Esophagus (tissue), 2 donors: ENCODE measurements around the gene CD300C. TPM values are rescaled to one million over a fixed set of nuclear protein-coding genes. Genes with fewer than 3 reads are reported as not detected.
"Not testable (repeated sequence)": the region's sequence is repeated elsewhere in the genome, so short reads cannot be mapped to it uniquely, and the experiment has no call there.

Experiments used
- H3K27ac ChIP-seq, 2 donors: one replicate each; pipeline ENCODE4 v1.5.1; 2013; ENCODE audit warnings: low read depth in 2 of 2, mild to moderate bottlenecking in 2 of 2, inconsistent platforms in 1 of 2, low read length in 1 of 2, moderate library complexity in 1 of 2
- H3K27me3 ChIP-seq, 2 donors: one replicate each; pipeline ENCODE4 v1.6.1; 2013; ENCODE audit warnings: low read length in 2 of 2, control low read depth in 1 of 2, mild to moderate bottlenecking in 1 of 2; ENCODE audit not compliant: insufficient read depth in 2 of 2, control insufficient read depth in 1 of 2
- H3K36me3 ChIP-seq, 2 donors: one replicate each; pipeline ENCODE4 v1.6.1; 2013; ENCODE audit warnings: low read length in 1 of 2; ENCODE audit not compliant: control insufficient read depth in 2 of 2, insufficient read depth in 2 of 2
- H3K4me1 ChIP-seq, 2 donors: one replicate each; pipeline ENCODE4 v1.6.1; 2013; ENCODE audit warnings: low read length in 1 of 2; ENCODE audit not compliant: control insufficient read depth in 2 of 2, insufficient read depth in 2 of 2
- H3K4me3 ChIP-seq, 2 donors: one replicate each; pipeline ENCODE4 v1.5.1; 2013; ENCODE audit warnings: low read length in 2 of 2, mild to moderate bottlenecking in 2 of 2, low read depth in 1 of 2, moderate library complexity in 1 of 2
- H3K9me3 ChIP-seq, 2 donors: one replicate each; pipeline ENCODE4 v1.6.1; 2013; ENCODE audit warnings: mild to moderate bottlenecking in 2 of 2, low read depth in 1 of 2, low read length in 1 of 2, moderate library complexity in 1 of 2; ENCODE audit not compliant: control insufficient read depth in 2 of 2, insufficient read depth in 1 of 2
- WGBS, 2 donors: extraction: QIAGEN DNeasy Blood & Tissue Kit; methylation state at CpG; one replicate each; pipeline ENCODE4 v1.1.7; 2013; 5-methylcytosine and 5-hydroxymethylcytosine counted together
- polyA plus RNA-seq, 2 donors: library from polyadenylated mRNA; stranded (reverse); fragments of 200-250 nt; gene quantifications; one replicate each; pipeline ENCODE4 v1.2.3, GENCODE V29; 2013
- donor health status: healthy with polysubstance abuse.
- donor health status: Bipolar disorder and iron deficiency.

Gene CD300C
- polyA plus RNA-seq, 2 donors, result 0.04 to 0.14 TPM

- H3K27ac ChIP-seq, H3K9me3 ChIP-seq, H3K4me1 ChIP-seq, H3K27me3 ChIP-seq, H3K36me3 ChIP-seq, H3K4me3 ChIP-seq: not testable (repeated sequence)
- WGBS, 2 donors, result 71 to 76% methylated on average over 5 of the region's 5 CpGs
Observed at GRCh38 chr17:74503949-74504348, 42.0 kb downstream of the CD300C start.

- H3K4me3 ChIP-seq, result no peak overlapping the region
- H3K4me1 ChIP-seq, result no peaks in the 10 kb centered on the region
- H3K9me3 ChIP-seq, result no peaks in the 10 kb centered on the region
- H3K36me3 ChIP-seq, result no peaks in the 10 kb centered on the region
- WGBS, 2 donors, result 64 to 66% methylated on average over 6 of the region's 6 CpGs
- no peak overlapping the region for H3K27ac ChIP-seq
- no peaks in the 10 kb centered on the region for H3K27me3 ChIP-seq
Observed at GRCh38 chr17:74502861-74503260, 43.1 kb downstream of the CD300C start.

- Histone ChIP-seq H3K36me3 (no peaks in the 10 kb centered on the region), H3K4me1 (no peaks in the 10 kb centered on the region), H3K9me3 (no peaks in the 10 kb centered on the region), H3K27me3 (no peaks in the 10 kb centered on the region), H3K27ac (no peak overlapping the region), H3K4me3 (no peak overlapping the region)
- 83 to 86% methylated on average over 3 of the region's 3 CpGs for WGBS, 2 donors
Observed at GRCh38 chr17:74499992-74500391, 45.9 kb downstream of the CD300C start.

- 64 to 67% methylated on average over 5 of the region's 5 CpGs for WGBS, 2 donors
- Histone ChIP-seq H3K27me3 (no peaks in the 10 kb centered on the region), H3K27ac (no peak overlapping the region), H3K36me3 (no peaks in the 10 kb centered on the region), H3K4me3 (no peak overlapping the region), H3K9me3 (no peaks in the 10 kb centered on the region), H3K4me1 (no peaks in the 10 kb centered on the region)
Observed at GRCh38 chr17:74497471-74497870, 48.4 kb downstream of the CD300C start.

- H3K4me1 ChIP-seq, result no peaks in the 10 kb centered on the region
- H3K27me3 ChIP-seq, result no peaks in the 10 kb centered on the region
- no peaks in the 10 kb centered on the region for H3K36me3 ChIP-seq
- no peak overlapping the region for H3K4me3 ChIP-seq
- no peak overlapping the region for H3K27ac ChIP-seq
- H3K9me3 ChIP-seq, result no peaks in the 10 kb centered on the region
- 35 to 37% methylated on average over 11 of the region's 11 CpGs for WGBS, 2 donors
Observed at GRCh38 chr17:74493331-74493833, 52.5 kb downstream of the CD300C start.

- Histone ChIP-seq H3K4me1 (no peaks in the 10 kb centered on the region), H3K4me3 (no peak overlapping the region), H3K9me3 (no peaks in the 10 kb centered on the region), H3K36me3 (no peaks in the 10 kb centered on the region), H3K27me3 (no peaks in the 10 kb centered on the region), H3K27ac (no peak overlapping the region)
- WGBS, 2 donors, result 81 to 83% methylated on average over 7 of the region's 7 CpGs
Observed at GRCh38 chr17:74491626-74492025, 54.3 kb downstream of the CD300C start.

Other genes starting within 250 kb of the CD300C start
- gene KIF19, start 219.9 kb downstream of the CD300C start, polyA plus RNA-seq, result under 1 TPM; 0.43 to 0.47 TPM
- gene BTBD17, start 184.2 kb downstream of the CD300C start, polyA plus RNA-seq, result not detected
- under 1 TPM in 1 of 2 donors, not detected in 1; 0.09 TPM for gene GPR142, start 178.6 kb downstream of the CD300C start, polyA plus RNA-seq
- 1 to 10 TPM; 6.7 to 8.8 TPM for gene GPRC5C, start 114.0 kb downstream of the CD300C start, polyA plus RNA-seq
- gene CD300A, start 79.5 kb downstream of the CD300C start, polyA plus RNA-seq, result 1 to 10 TPM; 1.3 to 1.6 TPM
- under 1 TPM; 0.06 to 0.11 TPM for gene CD300LB, start 14.6 kb downstream of the CD300C start, polyA plus RNA-seq
- gene CD300H, start 21.4 kb upstream of the CD300C start, polyA plus RNA-seq, result not detected
- not detected for gene CD300LD, start 46.2 kb upstream of the CD300C start, polyA plus RNA-seq
- under 1 TPM; 0.02 to 0.12 TPM for gene CD300E, start 77.6 kb upstream of the CD300C start, polyA plus RNA-seq
- gene CD300LF, start 166.8 kb upstream of the CD300C start, polyA plus RNA-seq, result under 1 TPM; 0.04 to 0.14 TPM
- under 1 TPM; 0.66 to 0.86 TPM for gene RAB37, start 191.1 kb upstream of the CD300C start, polyA plus RNA-seq
- 100 to 1,000 TPM; 108 to 224 TPM for gene NHERF1, start 202.5 kb upstream of the CD300C start, polyA plus RNA-seq
- 10 to 100 TPM; 19.7 to 25.6 TPM for gene NAT9, start 230.2 kb upstream of the CD300C start, polyA plus RNA-seq